HG03097 (cell line): ENCODE results near the gene GFER.

Experiments used
- ATAC-seq: cut with Tn5 transposase; IDR thresholded peaks from one replicate; pipeline ENCODE4 v1.9.1; 2021; ENCODE audit not compliant: unreplicated experiment, low FRiP score

GFER gene

GRCh38 chr16:1974157-1975070 is 9.6 kb upstream of the GFER start:
- no peak for ATAC-seq

GRCh38 chr16:1975432-1976215 is 8.4 kb upstream of the GFER start:
- ATAC-seq, result no peak

- ATAC-seq, result no peak
Measured at GRCh38 chr16:1976216-1976520, 7.8 kb upstream of the GFER start.

- no peak for ATAC-seq
Measured at GRCh38 chr16:1976951-1977874, 6.8 kb upstream of the GFER start.

GRCh38 chr16:1977875-1978268 is 6.1 kb upstream of the GFER start:
- no peak for ATAC-seq

GRCh38 chr16:1978476-1979120 is 5.4 kb upstream of the GFER start:
- no peak for ATAC-seq

GRCh38 chr16:1979271-1980029 is 4.5 kb upstream of the GFER start:
- ATAC-seq, result no peak

GRCh38 chr16:1980030-1980769 is 3.8 kb upstream of the GFER start:
- no peak for ATAC-seq

- ATAC-seq, result no peak
Measured at GRCh38 chr16:1980770-1981087, 3.3 kb upstream of the GFER start.

GRCh38 chr16:1981398-1981836 is 2.6 kb upstream of the GFER start, which contains the start of gene NOXO1:
NOXO1 (minus strand) TSS chr16:1981469; CDS start chr16:1981179, 290 bp downstream.
- ATAC-seq, result no peak

GRCh38 chr16:1982013-1982433 is 2.0 kb upstream of the GFER start:
- ATAC-seq, result no peak

GRCh38 chr16:1982991-1983543 is 926 bp upstream of the GFER start:
- ATAC-seq, result no peak

GRCh38 chr16:1984347-1985225 is 593 bp downstream of the GFER start:
- no peak for ATAC-seq

GRCh38 chr16:1985466-1986150 is 1.6 kb downstream of the GFER start:
- no peak for ATAC-seq

- no peak for ATAC-seq
Measured at GRCh38 chr16:1987198-1987597, 3.2 kb downstream of the GFER start.

GRCh38 chr16:1989209-1990100 is 5.5 kb downstream of the GFER start, which contains the start of gene SYNGR3:
SYNGR3 (plus strand) TSS chr16:1989970; CDS start chr16:1990103, 133 bp downstream.
- no peak for ATAC-seq
